Peyer's patch (tissue), 4 donors: Measurements from ENCODE around the gene BRD3. TPM values are rescaled to one million over a fixed set of nuclear protein-coding genes. Genes with fewer than 3 reads are reported as not detected.

Experiments used
- DNase-seq, 3 donors: peaks; one replicate each; pipeline ENCODE4 v3.0.0-alpha.2; 2017 to 2019
- H3K27ac ChIP-seq, 4 donors: fragments of 200-600 bp; sonication (generic); one replicate each; pipeline ENCODE4 v1.5.1; 2016 to 2019
- H3K27me3 ChIP-seq, 2 donors: fragments of 200-600 bp; sonication (generic); one replicate each; pipeline ENCODE4 v1.5.1; 2019
- H3K36me3 ChIP-seq, 3 donors: fragments of 200-600 bp; sonication (generic); one replicate each; pipeline ENCODE4 v1.5.1; 2016 to 2019
- H3K4me1 ChIP-seq, 4 donors: fragments of 200-600 bp; sonication (generic); one replicate each; pipeline ENCODE4 v1.5.1; 2016 to 2019
- H3K4me3 ChIP-seq, 4 donors: fragments of 200-600 bp; sonication (generic); 1 replicate in 3 of 4; 2 replicates in 1 of 4; pipeline ENCODE4 v1.5.1; 2016 to 2019; ENCODE audit warnings: mild to moderate bottlenecking in 1 of 4
- H3K9me3 ChIP-seq, 4 donors: fragments of 200-600 bp; sonication (generic); one replicate each; pipeline ENCODE4 v1.5.1; 2016 to 2019; ENCODE audit warnings: mild to moderate bottlenecking in 1 of 4
- CTCF ChIP-seq, 6 experiments: fragments of 450-650 bp in 4 of 6; fragments of 200-600 bp in 2 of 6; sonication (generic) in 1 of 6; IDR thresholded peaks; one replicate each; pipeline ENCODE4 v1.5.1; 2017 to 2019; ENCODE audit warnings: antibody characterized with exemption in 6 of 6, mild to moderate bottlenecking in 3 of 6, moderate library complexity in 1 of 6
- POLR2A ChIP-seq, 2 donors: fragments of 450-650 bp; IDR thresholded peaks; one replicate each; pipeline ENCODE4 v1.5.1; 2017; ENCODE audit warnings: antibody characterized with exemption in 2 of 2, mild to moderate bottlenecking in 2 of 2, moderate library complexity in 2 of 2
- total RNA-seq, 4 donors: library from RNA; depleted of rRNA; stranded (reverse); fragments of >200 nt; gene quantifications; one replicate each; pipeline ENCODE4 v1.1.0, GENCODE V29; 2016

BRD3 gene
- total RNA-seq, 4 donors from 2014 or later: 16.3 to 57.8 (median 35.0) TPM

DNA sequence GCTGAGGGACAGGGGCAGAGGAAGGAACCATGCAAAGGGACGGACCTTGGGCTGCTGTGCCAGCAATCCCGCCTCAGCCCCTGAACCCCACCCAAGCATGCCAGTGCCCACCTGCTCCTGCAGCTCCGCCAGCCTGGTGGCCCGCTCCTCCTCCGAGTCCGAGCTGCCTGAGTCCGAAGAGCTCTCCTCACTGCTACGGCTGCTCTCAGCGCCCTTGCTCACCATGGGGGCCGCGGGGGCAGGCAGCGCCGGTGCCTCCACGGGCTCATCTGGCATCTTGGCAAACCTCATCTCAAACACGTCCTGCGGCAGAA lies 26.2 kb downstream of the BRD3 start:
- Histone ChIP-seq H3K36me3 (peaks cover 0 to 78% (median 0%) of the 10 kb centered on the region in 3 donors), H3K9me3 (no peaks in the 10 kb centered on the region), H3K27ac (no peak overlapping the region), H3K4me3 (no peak overlapping the region), H3K27me3 (no peaks in the 10 kb centered on the region), H3K4me1 (peaks cover 0 to 5% (median 0%) of the 10 kb centered on the region in 4 donors)
- DNase-seq: no peak
- TF ChIP-seq CTCF (IDR thresholded peaks at IDR 0.05) (no peak), POLR2A (IDR thresholded peaks at IDR 0.05) (no peak)

DNA sequence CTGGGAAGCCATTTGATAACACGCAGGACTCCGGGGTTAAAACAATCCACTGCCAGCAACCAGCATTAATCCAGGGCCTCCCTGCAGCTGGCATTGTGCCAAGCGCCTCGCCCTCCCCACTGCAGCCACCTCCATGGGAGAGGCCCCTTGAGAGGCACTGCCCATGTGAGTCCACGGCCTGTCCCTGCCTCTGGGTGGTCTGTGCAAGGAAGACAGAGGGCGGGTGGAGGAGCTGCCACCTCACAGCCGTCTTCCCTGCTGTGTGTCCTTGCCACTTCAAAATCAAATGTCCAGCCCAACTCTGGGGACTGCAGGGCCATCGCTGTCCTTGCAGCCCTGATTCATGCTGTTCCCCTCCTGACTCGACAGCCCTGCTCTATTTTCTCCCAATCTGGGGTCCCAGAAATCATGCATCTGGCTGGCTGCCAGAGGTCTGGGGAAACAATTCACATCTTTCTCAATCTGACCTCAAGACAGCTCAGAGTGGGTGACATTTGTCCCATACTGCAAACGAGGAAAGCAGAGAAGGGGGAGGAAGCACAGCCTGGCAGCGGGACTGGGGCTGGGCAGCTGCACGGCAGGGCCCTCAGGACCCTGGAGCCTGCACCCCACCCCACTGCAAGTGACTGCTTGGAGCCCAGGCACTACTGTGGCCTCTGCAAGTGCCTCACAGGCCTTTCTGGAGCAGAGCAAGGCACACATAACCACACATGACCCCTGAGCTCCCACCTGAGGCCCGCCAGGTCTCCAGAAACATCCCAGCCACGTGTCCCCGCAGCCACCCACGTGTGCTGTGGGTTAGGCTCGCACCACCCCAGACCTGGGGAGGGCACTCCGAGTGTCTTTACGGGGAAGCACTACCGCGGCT lies 26.8 kb downstream of the BRD3 start:
- no peak for DNase-seq
- Histone ChIP-seq H3K9me3 (no peaks in the 10 kb centered on the region), H3K4me1 (peaks cover 0 to 5% (median 0%) of the 10 kb centered on the region in 4 donors), H3K27me3 (no peaks in the 10 kb centered on the region), H3K27ac (no peak overlapping the region), H3K36me3 (peaks cover 0 to 77% (median 0%) of the 10 kb centered on the region in 3 donors), H3K4me3 (no peak overlapping the region)
- TF ChIP-seq CTCF (IDR thresholded peaks at IDR 0.05) (no peak), POLR2A (IDR thresholded peaks at IDR 0.05) (no peak)

GRCh38 chr9:134040176-134040565 lies 27.7 kb downstream of the BRD3 start:
- H3K27ac ChIP-seq: no peak overlapping the region
- peaks cover 0 to 77% (median 0%) of the 10 kb centered on the region in 3 donors for H3K36me3 ChIP-seq
- H3K27me3 ChIP-seq: no peaks in the 10 kb centered on the region
- no peak for DNase-seq
- TF ChIP-seq POLR2A (IDR thresholded peaks at IDR 0.05) (no peak), CTCF (IDR thresholded peaks at IDR 0.05) (no peak)
- H3K4me3 ChIP-seq: no peak overlapping the region
- H3K4me1 ChIP-seq: peaks cover 0 to 5% (median 0%) of the 10 kb centered on the region in 4 donors
- H3K9me3 ChIP-seq: no peaks in the 10 kb centered on the region

DNA sequence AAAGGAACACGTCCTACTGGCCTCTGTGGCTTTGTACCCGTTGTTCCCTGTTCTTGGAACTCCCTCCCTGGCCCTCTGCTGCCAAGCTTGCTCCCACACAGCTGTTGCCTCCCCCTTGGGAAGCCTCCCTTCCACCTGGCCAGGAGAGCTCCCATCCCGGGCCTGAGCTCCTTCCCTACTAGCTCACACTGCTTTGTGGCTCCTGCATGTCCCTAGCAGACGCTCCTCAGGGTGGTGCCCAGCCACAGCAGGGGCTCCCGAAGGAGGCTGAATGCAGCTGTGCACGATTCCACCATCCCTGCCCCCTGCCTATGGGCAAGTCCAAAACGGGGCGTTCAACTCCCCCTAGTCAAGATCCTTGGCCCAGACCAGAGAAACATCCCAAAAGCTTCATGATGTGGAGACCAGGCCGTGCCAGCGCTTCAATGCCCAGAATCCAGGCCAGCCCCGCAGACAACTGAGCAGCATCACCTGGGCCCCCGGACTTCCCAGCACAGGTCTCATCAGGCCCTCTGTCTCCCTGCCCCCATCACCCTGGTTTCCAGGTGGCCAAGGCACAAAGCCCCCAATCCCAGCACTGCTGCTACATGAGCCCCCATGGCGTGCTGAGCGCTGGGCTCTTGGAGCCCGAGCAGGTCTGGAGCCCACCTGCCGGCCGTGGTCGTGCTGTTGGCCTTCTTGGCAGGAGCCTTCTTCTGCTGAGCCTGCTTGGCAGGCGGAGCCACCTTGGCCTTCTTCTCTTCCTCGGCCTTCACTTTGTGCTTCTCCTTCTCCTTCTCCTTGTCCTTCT lies 28.2 kb downstream of the BRD3 start:
- Histone ChIP-seq H3K4me1 (peaks cover 0 to 5% (median 0%) of the 10 kb centered on the region in 4 donors), H3K27ac (no peak overlapping the region), H3K27me3 (no peaks in the 10 kb centered on the region), H3K9me3 (no peaks in the 10 kb centered on the region), H3K4me3 (no peak overlapping the region), H3K36me3 (peaks cover 0 to 77% (median 0%) of the 10 kb centered on the region in 3 donors)
- TF ChIP-seq POLR2A (IDR thresholded peaks at IDR 0.05) (no peak), CTCF (IDR thresholded peaks at IDR 0.05) (no peak)
- no peak for DNase-seq

DNA sequence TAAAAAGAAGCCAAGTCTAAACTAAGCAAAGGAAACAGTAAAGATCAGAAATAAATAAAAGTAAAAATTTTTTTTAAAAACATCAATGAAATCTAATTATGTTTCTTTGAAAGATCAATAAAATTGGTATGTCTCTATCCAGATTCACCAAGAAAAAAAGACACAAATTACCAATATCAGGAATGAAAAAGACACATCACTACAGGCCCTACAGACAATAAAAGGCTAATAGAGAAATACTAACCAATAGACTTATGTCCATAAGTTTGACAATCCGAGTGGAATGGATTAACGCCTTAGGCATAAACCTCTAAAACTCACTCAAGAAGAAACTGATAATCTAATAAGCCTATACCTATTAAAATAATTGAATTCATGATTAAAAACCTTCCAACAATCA lies 30.2 kb downstream of the BRD3 start:
- no peak overlapping the region for H3K27ac ChIP-seq
- no peaks in the 10 kb centered on the region for H3K27me3 ChIP-seq
- TF ChIP-seq POLR2A (IDR thresholded peaks at IDR 0.05): no peak
- peaks cover 0 to 79% (median 0%) of the 10 kb centered on the region in 3 donors for H3K36me3 ChIP-seq
- H3K4me1 ChIP-seq: peaks cover 0 to 5% (median 0%) of the 10 kb centered on the region in 4 donors
- DNase-seq: no peak
- H3K4me3 ChIP-seq: no peak overlapping the region
- H3K9me3 ChIP-seq: no peaks in the 10 kb centered on the region

DNA sequence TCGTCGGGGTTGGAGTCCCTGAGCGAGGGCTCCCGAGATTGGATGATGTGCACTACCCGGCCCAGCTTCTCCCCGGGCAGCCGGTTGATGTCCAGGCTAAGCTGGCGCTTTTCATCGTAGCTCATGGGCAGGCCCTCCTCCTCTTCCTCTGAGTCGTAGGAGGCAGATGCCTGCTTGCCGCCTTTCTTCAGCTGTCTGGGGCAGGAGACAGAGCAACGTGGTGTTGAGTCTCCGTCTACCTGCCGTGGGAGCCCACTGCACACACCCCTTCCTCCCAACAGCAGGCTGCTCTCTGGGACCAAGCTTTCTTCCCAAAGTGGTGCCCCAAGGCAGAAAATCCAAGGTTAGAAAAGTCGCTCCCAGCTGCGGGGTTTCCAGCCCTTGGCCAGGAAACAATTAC lies 31.7 kb downstream of the BRD3 start:
- H3K36me3 ChIP-seq: peaks cover 0 to 82% (median 0%) of the 10 kb centered on the region in 3 donors
- DNase-seq: no peak
- TF ChIP-seq POLR2A (IDR thresholded peaks at IDR 0.05) (no peak), CTCF (IDR thresholded peaks at IDR 0.05) (no peak)
- no peaks in the 10 kb centered on the region for H3K27me3 ChIP-seq
- H3K4me1 ChIP-seq: peaks cover 0 to 5% (median 0%) of the 10 kb centered on the region in 4 donors
- no peak overlapping the region for H3K4me3 ChIP-seq
- no peak overlapping the region for H3K27ac ChIP-seq
- H3K9me3 ChIP-seq: no peaks in the 10 kb centered on the region
